H1 (cell line): ENCODE measurements around the gene TCP11. TPM values are rescaled to one million over a fixed set of nuclear protein-coding genes. Genes with fewer than 3 reads are reported as not detected.

ENCODE experiments used
- BCL11A ChIP-seq, 2 experiments: IDR thresholded peaks; one replicate each; pipeline ENCODE4 v1.6.1; 2011; ENCODE audit warnings: low read depth in 2 of 2, low read length in 2 of 2, mild to moderate bottlenecking in 2 of 2
- CTBP2 ChIP-seq: IDR thresholded peaks from 2 replicates; pipeline ENCODE4 v1.7.0; 2011; ENCODE audit warnings: borderline replicate concordance, mild to moderate bottlenecking, moderate library complexity, mixed read lengths, low read length; ENCODE audit not compliant: insufficient read depth, insufficient read length
- NANOG ChIP-seq: IDR thresholded peaks from 2 replicates; pipeline ENCODE4 v1.6.1; 2011; ENCODE audit warnings: low read length, low read depth, mild to moderate bottlenecking, inconsistent platforms; ENCODE audit not compliant: insufficient read depth, poor library complexity, severe bottlenecking
- SIN3A ChIP-seq, 2 experiments: IDR thresholded peaks in 1 of 2; conservative IDR thresholded peaks in 1 of 2; 2 replicates each; pipeline ENCODE4 v1.6.1; 2011 to 2012; ENCODE audit warnings: low read length in 2 of 2, improper control_type of control experiment in 1 of 2, low read depth in 1 of 2, mild to moderate bottlenecking in 1 of 2
- polyA plus RNA-seq, 7 experiments: library from polyadenylated mRNA; depleted of rRNA in 3 of 7; stranded (reverse) in 5 of 7; unstranded in 2 of 7; fragments of >200 nt in 5 of 7; fragments of 200-250 nt in 2 of 7; gene quantifications; 1 replicate in 5 of 7; 2 replicates in 1 of 7; 4 replicates in 1 of 7; pipeline versions ENCODE4 v1.2.1 to v1.2.3, GENCODE V29; 2011 to 2013; ENCODE audit warnings: missing spikeins in 2 of 7, mixed read lengths in 2 of 7
- total RNA-seq: library from RNA; stranded (reverse); fragmentation: NEBNext Ultra II Directional; extraction: Animal tissue kit (Norgen Biotek cat#: 25700); gene quantifications from 2 replicates; pipeline ENCODE4 v1.2.1, GENCODE V29; 2021

TCP11 gene
- total and polyA plus RNA-seq, 2 of the 8 experiments (the other 6 are each of a cell fraction or from before 2014, with no cell fraction given) = 0.11 TPM; not detected in 1

DNA sequence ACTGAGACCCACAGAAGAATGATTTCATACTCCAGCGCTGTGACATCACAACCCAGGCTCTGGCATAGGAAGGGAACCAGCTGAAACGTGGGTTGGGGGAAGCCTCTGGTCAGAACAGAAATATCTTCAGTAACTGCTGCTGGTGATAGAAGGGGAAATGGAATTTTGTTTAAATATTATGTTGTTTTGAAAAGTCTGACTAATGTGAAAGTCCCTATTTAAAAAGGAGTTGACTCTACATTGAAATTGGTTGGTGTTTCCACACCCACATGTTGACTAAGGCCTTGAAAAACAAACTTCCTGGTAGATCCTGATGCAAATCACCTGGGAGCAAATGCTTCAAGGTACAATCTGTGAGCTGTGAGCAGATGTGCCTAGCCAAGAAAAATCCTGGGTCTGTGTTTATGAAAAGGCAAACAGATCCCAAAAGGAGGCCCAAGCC, 24.5 kb upstream of the TCP11 start (continued):
- TF ChIP-seq CTBP2 = no peak
- no peak for TF ChIP-seq SIN3A (conservative IDR thresholded peaks at IDR 0.05 in 1 of 2, IDR thresholded peaks at IDR 0.05 in 1 of 2; ENCODE audit: low read depth in 1 of 2, low read length in 2 of 2)
- TF ChIP-seq BCL11A (IDR thresholded peaks at IDR 0.05; ENCODE audit: low read depth in 2 of 2, low read length in 2 of 2) = no peak
- no peak for TF ChIP-seq NANOG
